Smooth muscle cell (in vitro differentiated cells): ENCODE measurements around the gene IGF2R. TPM values are rescaled to one million over a fixed set of nuclear protein-coding genes. Genes with fewer than 3 reads are reported as not detected.

Experiments used
- DNase-seq: peaks from one replicate; lab custom pipeline; 2025; ENCODE audit not compliant: unreplicated experiment; lab: John Stamatoyannopoulos, UW
- H2AFZ ChIP-seq: fragments of 200-600 bp; sonication (generic); 2 replicates; pipeline ENCODE4 v1.6.0; 2016; ENCODE audit warnings: antibody characterized with exemption, low read depth, mild to moderate bottlenecking
- H3F3A ChIP-seq: fragments of 200-600 bp; sonication (generic); 2 replicates; pipeline ENCODE4 v1.6.0; 2017; ENCODE audit warnings: antibody characterized with exemption, low read depth
- H3K27ac ChIP-seq: fragments of 200-600 bp; sonication (generic); 2 replicates; pipeline ENCODE4 v1.5.1; 2016; ENCODE audit warnings: low read depth, mild to moderate bottlenecking
- H3K27me3 ChIP-seq: fragments of 200-600 bp; sonication (generic); 2 replicates; pipeline ENCODE4 v1.6.1; 2016; ENCODE audit warnings: low read depth, mild to moderate bottlenecking
- H3K36me3 ChIP-seq: fragments of 200-600 bp; sonication (generic); 2 replicates; pipeline ENCODE4 v1.5.1; 2016; ENCODE audit warnings: low read depth
- H3K4me1 ChIP-seq: fragments of 200-600 bp; sonication (generic); 2 replicates; pipeline ENCODE4 v1.5.1; 2016; ENCODE audit warnings: low read depth
- H3K4me2 ChIP-seq: fragments of 200-600 bp; sonication (generic); 2 replicates; pipeline ENCODE4 v1.6.0; 2016; ENCODE audit warnings: mild to moderate bottlenecking
- H3K4me3 ChIP-seq: fragments of 200-600 bp; sonication (generic); 2 replicates; pipeline ENCODE4 v1.5.1; 2016; ENCODE audit warnings: mild to moderate bottlenecking
- H3K79me2 ChIP-seq: fragments of 200-600 bp; sonication (generic); 2 replicates; pipeline ENCODE4 v1.6.0; 2016; ENCODE audit warnings: low read depth, mild to moderate bottlenecking
- H3K9ac ChIP-seq: fragments of 200-600 bp; sonication (generic); 2 replicates; pipeline ENCODE4 v1.6.0; 2016; ENCODE audit warnings: low read depth
- H3K9me3 ChIP-seq: fragments of 200-600 bp; sonication (generic); replicated peaks from 2 replicates; pipeline ENCODE4 v1.5.1; 2016; ENCODE audit warnings: low read depth
- H4K20me1 ChIP-seq: fragments of 200-600 bp; sonication (generic); 2 replicates; pipeline ENCODE4 v1.6.0; 2016; ENCODE audit warnings: low read depth
- CTCF ChIP-seq: fragments of 200-600 bp; sonication (generic); IDR thresholded peaks from 2 replicates; pipeline ENCODE4 v1.5.1; 2017; ENCODE audit warnings: borderline replicate concordance, mild to moderate bottlenecking, antibody characterized with exemption; ENCODE audit not compliant: insufficient read depth, poor library complexity, severe bottlenecking
- WGBS: methylation state at CpG from one replicate; pipeline ENCODE4 v1.1.7; 2016; ENCODE audit warnings: low lambda C conversion rate; 5-methylcytosine and 5-hydroxymethylcytosine counted together
- polyA plus RNA-seq: library from polyadenylated mRNA; unstranded; fragments of >200 nt; fragmentation: Nextera tagmentation; extraction: Ambion mirVana; gene quantifications from 2 replicates; pipeline ENCODE4 v1.2.1, GENCODE V29; 2016
- total RNA-seq: library from RNA; depleted of rRNA; stranded (reverse); fragments of >200 nt; gene quantifications from 2 replicates; pipeline ENCODE4 v1.2.3, GENCODE V29; 2014

The IGF2R gene
- total and polyA plus RNA-seq, 2 experiments from 2014 or later: 44.7 to 77.4 TPM

GRCh38 chr6:160077526-160077925, 108.6 kb downstream of the IGF2R start:
- no peak overlapping the region for H3K4me2 ChIP-seq
- 94% methylated on average over 2 of the region's 2 CpGs for WGBS
- H3K4me1 ChIP-seq: no peaks in the 10 kb centered on the region
- no peak for TF ChIP-seq CTCF
- no peaks in the 10 kb centered on the region for H3F3A ChIP-seq
- H3K36me3 ChIP-seq: peaks cover 15% of the 10 kb centered on the region
- H3K27me3 ChIP-seq: no peaks in the 10 kb centered on the region
- no peak for DNase-seq
- H3K4me3 ChIP-seq: no peak overlapping the region
- no peak overlapping the region for H3K27ac ChIP-seq
- no peaks in the 10 kb centered on the region for H3K79me2 ChIP-seq
- no peaks in the 10 kb centered on the region for H3K9me3 ChIP-seq
- H3K9ac ChIP-seq: no peak overlapping the region
- H4K20me1 ChIP-seq: no peaks in the 10 kb centered on the region
- no peak overlapping the region for H2AFZ ChIP-seq

GRCh38 chr6:160078883-160079685, 110.2 kb downstream of the IGF2R start:
- Histone ChIP-seq H3K79me2 (no peaks in the 10 kb centered on the region), H2AFZ (no peak overlapping the region), H3K27ac (no peak overlapping the region), H3K4me1 (no peaks in the 10 kb centered on the region), H3K9ac (no peak overlapping the region), H3K36me3 (peaks cover 15% of the 10 kb centered on the region), H3K4me3 (no peak overlapping the region), H3K9me3 (no peaks in the 10 kb centered on the region), H4K20me1 (no peaks in the 10 kb centered on the region), H3K4me2 (no peak overlapping the region), H3F3A (no peaks in the 10 kb centered on the region), H3K27me3 (no peaks in the 10 kb centered on the region)
- WGBS: 98% methylated on average over 23 of the region's 23 CpGs
- no peak for TF ChIP-seq CTCF
- DNase-seq: no peak

GRCh38 chr6:160079686-160080043, 110.8 kb downstream of the IGF2R start:
- Histone ChIP-seq H3K36me3 (peaks cover 15% of the 10 kb centered on the region), H3F3A (no peaks in the 10 kb centered on the region), H3K79me2 (no peaks in the 10 kb centered on the region), H3K4me3 (no peak overlapping the region), H3K4me1 (no peaks in the 10 kb centered on the region), H3K27ac (no peak overlapping the region), H3K4me2 (no peak overlapping the region), H4K20me1 (no peaks in the 10 kb centered on the region), H3K9ac (no peak overlapping the region), H2AFZ (no peak overlapping the region), H3K9me3 (no peaks in the 10 kb centered on the region), H3K27me3 (no peaks in the 10 kb centered on the region)
- no peak for TF ChIP-seq CTCF
- 98% methylated on average over 12 of the region's 12 CpGs for whole genome bisulfite sequencing
- DNase-seq: no peak

GRCh38 chr6:160080097-160080496, 111.2 kb downstream of the IGF2R start:
- Histone ChIP-seq H3K9ac (no peak overlapping the region), H3K27ac (no peak overlapping the region), H2AFZ (no peak overlapping the region), H3K9me3 (no peaks in the 10 kb centered on the region), H3K36me3 (peaks cover 15% of the 10 kb centered on the region), H3K27me3 (no peaks in the 10 kb centered on the region), H3K4me3 (no peak overlapping the region), H3K79me2 (no peaks in the 10 kb centered on the region), H3K4me2 (no peak overlapping the region), H3F3A (no peaks in the 10 kb centered on the region), H3K4me1 (no peaks in the 10 kb centered on the region), H4K20me1 (no peaks in the 10 kb centered on the region)
- 99% methylated on average over 17 of the region's 17 CpGs for whole genome bisulfite sequencing
- no peak for TF ChIP-seq CTCF
- DNase-seq: no peak
